Measurements from ENCODE around the gene FAM193A. TPM values are rescaled to one million over a fixed set of nuclear protein-coding genes. Genes with fewer than 3 reads are reported as not detected.

The FAM193A gene
- polyA plus RNA-seq, 1 experiment = 5.9 TPM

DNA sequence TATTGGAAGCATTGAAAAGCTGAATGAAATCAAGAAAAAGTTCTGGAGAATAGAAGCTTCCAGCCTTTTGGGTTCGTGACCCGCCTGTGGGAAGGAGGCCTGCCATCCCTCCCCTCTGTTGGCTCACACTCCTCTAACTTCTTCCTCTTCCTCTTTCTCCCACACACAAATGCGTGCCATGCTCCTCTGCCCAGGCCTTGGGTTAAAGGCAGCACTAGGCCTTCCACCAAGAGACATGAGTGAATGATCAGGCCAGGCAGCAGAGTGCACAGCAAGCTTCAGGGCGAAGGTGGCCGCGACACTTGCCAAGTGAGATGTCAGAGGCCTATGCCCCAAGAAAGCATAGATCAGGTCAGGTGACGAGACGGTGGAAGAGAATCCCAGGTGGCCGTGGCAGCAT, 38.4 kb downstream of the FAM193A start:
- TF ChIP-seq, protein P1, sequence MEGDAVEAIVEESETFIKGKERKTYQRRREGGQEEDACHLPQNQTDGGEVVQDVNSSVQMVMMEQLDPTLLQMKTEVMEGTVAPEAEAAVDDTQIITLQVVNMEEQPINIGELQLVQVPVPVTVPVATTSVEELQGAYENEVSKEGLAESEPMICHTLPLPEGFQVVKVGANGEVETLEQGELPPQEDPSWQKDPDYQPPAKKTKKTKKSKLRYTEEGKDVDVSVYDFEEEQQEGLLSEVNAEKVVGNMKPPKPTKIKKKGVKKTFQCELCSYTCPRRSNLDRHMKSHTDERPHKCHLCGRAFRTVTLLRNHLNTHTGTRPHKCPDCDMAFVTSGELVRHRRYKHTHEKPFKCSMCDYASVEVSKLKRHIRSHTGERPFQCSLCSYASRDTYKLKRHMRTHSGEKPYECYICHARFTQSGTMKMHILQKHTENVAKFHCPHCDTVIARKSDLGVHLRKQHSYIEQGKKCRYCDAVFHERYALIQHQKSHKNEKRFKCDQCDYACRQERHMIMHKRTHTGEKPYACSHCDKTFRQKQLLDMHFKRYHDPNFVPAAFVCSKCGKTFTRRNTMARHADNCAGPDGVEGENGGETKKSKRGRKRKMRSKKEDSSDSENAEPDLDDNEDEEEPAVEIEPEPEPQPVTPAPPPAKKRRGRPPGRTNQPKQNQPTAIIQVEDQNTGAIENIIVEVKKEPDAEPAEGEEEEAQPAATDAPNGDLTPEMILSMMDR (IDR thresholded peaks at IDR 0.05; ENCODE audit: low read depth, low read length) = no peak
- Histone ChIP-seq H3K4me3 (ENCODE audit: low read depth, low read length) (no peak overlapping the region), H3K27me3 (ENCODE audit: control insufficient read depth, insufficient read depth, low read length) (no peaks in the 10 kb centered on the region), H3K27ac (ENCODE audit: low read depth, low read length) (no peak overlapping the region), H3K9me3 (ENCODE audit: control insufficient read depth, insufficient read depth, low read length) (no peaks in the 10 kb centered on the region)
- no peak for DNase-seq (ENCODE audit: low read depth, low spot score)
- CTCF ChIA-PET = no interaction called here
- POLR2A ChIA-PET = no interaction called here

DNA sequence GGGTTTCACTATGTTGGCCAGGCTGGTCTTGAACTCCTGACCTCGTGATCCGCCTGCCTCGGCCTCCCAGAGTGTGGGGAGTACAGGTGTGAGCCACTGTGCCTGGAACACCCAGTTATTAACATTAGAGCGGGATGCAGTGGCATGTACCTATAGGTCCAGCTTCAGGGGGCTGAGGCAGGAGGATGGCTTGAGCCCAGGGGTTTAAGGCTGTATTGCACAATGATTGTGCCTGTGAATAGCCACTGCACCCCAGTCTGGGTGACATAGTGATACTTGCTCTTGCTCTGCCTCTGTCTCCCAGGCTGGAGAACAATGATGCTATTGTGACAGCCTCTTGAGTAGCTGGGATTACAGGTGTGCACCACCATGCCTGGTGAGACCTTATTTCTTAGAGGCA, 39.8 kb downstream of the FAM193A start:
- Histone ChIP-seq H3K9me3 (ENCODE audit: control insufficient read depth, insufficient read depth, low read length) (peaks cover 8% of the 10 kb centered on the region), H3K27me3 (ENCODE audit: control insufficient read depth, insufficient read depth, low read length) (no peaks in the 10 kb centered on the region), H3K27ac (ENCODE audit: low read depth, low read length) (no peak overlapping the region), H3K4me3 (ENCODE audit: low read depth, low read length) (no peak overlapping the region)
- CTCF ChIA-PET = no interaction called here
- DNase-seq (ENCODE audit: low read depth, low spot score) = no peak
- TF ChIP-seq, protein P1 (IDR thresholded peaks at IDR 0.05; ENCODE audit: low read depth, low read length) = no peak
- POLR2A ChIA-PET = no interaction called here

DNA sequence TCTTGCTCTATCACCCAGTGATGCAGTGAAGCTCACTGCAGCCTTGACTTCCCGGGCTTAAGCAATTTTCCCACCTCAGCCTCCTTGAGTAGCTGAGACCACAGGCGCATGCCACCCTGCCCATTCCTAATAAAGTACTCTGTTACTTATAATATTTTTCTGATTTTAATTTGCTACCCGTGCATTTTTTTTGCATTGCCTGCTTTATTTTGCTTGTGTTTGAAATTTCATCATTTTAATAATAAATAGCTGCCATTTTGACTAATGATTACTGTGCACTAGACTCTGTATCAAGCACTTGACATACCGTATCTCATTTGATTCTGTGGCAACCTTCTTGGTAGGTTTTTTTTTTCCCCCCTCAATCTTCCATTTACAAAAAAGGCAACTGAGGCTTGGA, 41.7 kb downstream of the FAM193A start:
- H3K27ac ChIP-seq (ENCODE audit: low read depth, low read length) = no peak overlapping the region
- CTCF ChIA-PET = interaction anchor here (1.0 kb wide), 1 partner anchor 38 kb away, joined by 3 read pairs; no protein-coding TSS in a partner anchor
- H3K9me3 ChIP-seq (ENCODE audit: control insufficient read depth, insufficient read depth, low read length) = peaks cover 8% of the 10 kb centered on the region
- POLR2A ChIA-PET = no interaction called here
- H3K27me3 ChIP-seq (ENCODE audit: control insufficient read depth, insufficient read depth, low read length) = no peaks in the 10 kb centered on the region
- DNase-seq (ENCODE audit: low read depth, low spot score) = no peak
- TF ChIP-seq, protein P1 (IDR thresholded peaks at IDR 0.05; ENCODE audit: low read depth, low read length) = no peak
- H3K4me3 ChIP-seq (ENCODE audit: low read depth, low read length) = no peak overlapping the region

DNA sequence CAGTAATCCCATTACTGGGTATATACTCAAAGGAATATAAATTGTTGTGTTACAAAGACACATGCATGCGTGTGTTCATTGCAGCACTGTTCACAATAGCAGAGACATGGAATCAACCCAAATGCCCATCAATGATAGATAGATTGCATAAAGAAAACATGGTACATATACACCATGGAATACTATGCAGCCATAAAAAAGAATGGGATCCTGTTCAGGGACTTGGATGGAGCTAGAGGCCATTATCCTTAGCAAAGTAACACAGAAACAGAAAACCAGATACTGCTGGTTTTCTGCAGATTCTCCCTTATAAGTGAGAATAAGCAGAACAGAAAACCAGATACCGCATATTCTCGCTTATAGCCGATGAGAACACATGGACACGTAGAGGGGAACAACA, 43.5 kb downstream of the FAM193A start:
- POLR2A ChIA-PET = no interaction called here
- no peak overlapping the region for H3K4me3 ChIP-seq (ENCODE audit: low read depth, low read length)

DNA sequence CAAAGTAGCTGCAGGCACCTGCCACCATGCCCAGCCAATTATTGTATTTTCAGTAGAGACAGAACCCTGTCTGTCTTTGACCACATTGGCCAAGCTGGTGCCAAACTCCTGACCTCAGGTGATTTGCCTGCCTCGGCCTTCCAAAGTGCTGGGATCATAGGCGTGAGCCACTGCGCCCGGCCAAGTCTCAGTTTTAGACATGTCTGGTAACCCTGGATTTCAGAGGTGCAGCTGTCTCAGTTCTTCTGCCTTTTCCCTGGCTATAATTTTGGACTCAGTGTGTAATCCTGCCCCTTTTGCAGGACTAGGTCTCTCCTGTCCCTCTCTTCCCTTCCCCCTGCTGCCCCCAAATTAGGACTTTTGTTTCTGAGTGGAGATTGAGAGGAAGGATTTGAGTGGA, 46.6 kb downstream of the FAM193A start:
- H3K27me3 ChIP-seq (ENCODE audit: control insufficient read depth, insufficient read depth, low read length) = no peaks in the 10 kb centered on the region
- ChIA-PET POLR2A (no interaction called here), CTCF (interaction anchor here (1.3 kb wide), 1 partner anchor 12 kb away, joined by 3 read pairs; no protein-coding TSS in a partner anchor)

More for the DNA sequence above, 43.5 kb downstream of the FAM193A start:
- no peak overlapping the region for H3K27ac ChIP-seq (ENCODE audit: low read depth, low read length)
- no peaks in the 10 kb centered on the region for H3K27me3 ChIP-seq (ENCODE audit: control insufficient read depth, insufficient read depth, low read length)
- TF ChIP-seq, protein P1 (IDR thresholded peaks at IDR 0.05; ENCODE audit: low read depth, low read length) = no peak
- H3K9me3 ChIP-seq (ENCODE audit: control insufficient read depth, insufficient read depth, low read length) = peaks cover 8% of the 10 kb centered on the region
- CTCF ChIA-PET = no interaction called here
- no peak for DNase-seq (ENCODE audit: low read depth, low spot score)

More for the DNA sequence above, 46.6 kb downstream of the FAM193A start:
- no peak for DNase-seq (ENCODE audit: low read depth, low spot score)
- Histone ChIP-seq H3K27ac (ENCODE audit: low read depth, low read length) (peak overlapping the region; percentile 39), H3K4me3 (ENCODE audit: low read depth, low read length) (no peak overlapping the region), H3K9me3 (ENCODE audit: control insufficient read depth, insufficient read depth, low read length) (peaks cover 8% of the 10 kb centered on the region)
- TF ChIP-seq, protein P1 (IDR thresholded peaks at IDR 0.05; ENCODE audit: low read depth, low read length) = no peak

All from AG04450 (cell line).